HG02981 (cell line): Measurements from ENCODE around the gene FLOT2.

Experiments
- ATAC-seq: cut with Tn5 transposase; IDR thresholded peaks from one replicate; pipeline ENCODE4 v1.9.1; 2021; ENCODE audit warnings: mild to moderate bottlenecking, moderate library complexity; ENCODE audit not compliant: unreplicated experiment

The FLOT2 gene

DNA sequence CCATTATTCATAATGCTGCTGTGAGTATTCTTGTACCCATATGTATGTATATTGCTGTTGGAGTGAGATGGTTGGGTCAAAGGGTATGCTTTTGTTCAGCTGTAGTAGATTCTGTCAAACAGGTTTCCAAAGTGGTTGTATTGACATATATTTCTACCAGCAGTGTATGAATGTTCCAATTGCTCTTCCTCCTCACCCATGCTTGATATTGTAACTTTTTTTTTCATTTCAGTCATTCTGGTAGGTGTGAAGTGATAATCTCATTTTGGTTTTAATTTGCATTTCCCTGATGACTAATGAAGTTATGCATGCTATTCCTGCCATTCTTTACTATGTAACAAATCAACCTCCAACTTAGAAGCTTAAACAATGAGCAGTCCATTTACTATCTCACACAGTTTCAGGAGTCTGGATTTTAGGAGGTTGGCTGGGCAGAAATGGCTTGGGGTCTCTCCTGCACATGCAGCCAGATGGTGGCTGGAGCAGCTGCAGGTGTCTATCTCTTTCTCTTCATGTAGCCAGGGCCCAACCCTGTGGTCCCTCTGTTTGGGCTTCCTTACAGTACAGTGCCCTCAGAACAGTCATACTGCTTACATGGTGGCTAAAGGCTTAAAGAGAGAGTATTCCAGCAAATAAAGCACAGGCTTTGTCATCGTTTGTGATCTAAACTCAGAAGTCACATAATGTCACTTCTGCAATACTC lies 21.5 kb downstream of the FLOT2 start:
- no peak for ATAC-seq

GRCh38 chr17:28874750-28875149 lies 22.8 kb downstream of the FLOT2 start:
- no peak for ATAC-seq

DNA sequence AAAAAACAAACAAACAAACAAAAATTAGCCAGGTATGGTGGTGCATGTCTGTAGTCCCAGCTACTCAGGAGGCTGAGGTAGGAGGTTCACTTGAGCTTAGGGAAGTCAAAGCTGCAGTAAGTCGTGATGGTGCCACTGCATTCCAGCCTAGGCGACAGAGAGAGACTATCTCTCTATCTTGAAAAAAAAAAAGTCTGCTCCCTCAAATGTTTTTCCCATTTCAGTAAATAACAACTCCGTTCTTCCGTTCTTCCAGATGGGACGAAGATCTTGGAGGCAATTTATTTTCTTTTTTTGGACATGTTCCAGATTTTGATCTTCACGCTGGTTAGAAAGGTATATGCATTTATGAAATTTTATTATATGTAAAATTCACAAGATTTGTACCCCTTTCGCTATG lies 23.7 kb downstream of the FLOT2 start:
- ATAC-seq = no peak

DNA sequence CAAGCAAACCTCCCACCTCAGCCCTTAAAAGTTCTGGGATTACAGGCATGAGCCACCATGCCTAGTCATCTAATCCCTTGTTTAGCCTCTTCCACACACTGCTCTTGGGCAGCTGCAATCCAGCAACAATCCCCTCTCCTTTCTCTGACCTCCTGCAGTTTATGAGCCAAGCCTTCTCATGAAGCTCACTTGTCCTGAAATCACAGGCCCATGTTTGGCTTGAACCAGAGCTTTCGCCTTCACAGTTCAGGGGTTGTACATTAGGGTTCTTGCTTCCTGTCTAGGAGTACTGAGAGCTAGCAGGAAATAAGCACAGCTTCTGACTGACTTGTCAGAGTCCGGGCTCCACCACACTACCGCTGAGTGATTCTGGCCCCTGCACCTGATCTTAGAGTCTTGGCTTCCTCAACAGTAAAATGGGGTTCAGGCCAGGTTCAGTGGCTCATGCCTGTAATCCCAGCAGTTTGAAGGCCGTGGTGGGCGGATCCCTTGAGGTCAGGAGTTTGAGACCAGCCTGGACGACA lies 26.4 kb downstream of the FLOT2 start:
- ATAC-seq = peak; percentile 91

- ATAC-seq = no peak
Measured at GRCh38 chr17:28867276-28867675, 30.3 kb downstream of the FLOT2 start.

- no peak for ATAC-seq
Measured at GRCh38 chr17:28865946-28866752, 31.4 kb downstream of the FLOT2 start.

DNA sequence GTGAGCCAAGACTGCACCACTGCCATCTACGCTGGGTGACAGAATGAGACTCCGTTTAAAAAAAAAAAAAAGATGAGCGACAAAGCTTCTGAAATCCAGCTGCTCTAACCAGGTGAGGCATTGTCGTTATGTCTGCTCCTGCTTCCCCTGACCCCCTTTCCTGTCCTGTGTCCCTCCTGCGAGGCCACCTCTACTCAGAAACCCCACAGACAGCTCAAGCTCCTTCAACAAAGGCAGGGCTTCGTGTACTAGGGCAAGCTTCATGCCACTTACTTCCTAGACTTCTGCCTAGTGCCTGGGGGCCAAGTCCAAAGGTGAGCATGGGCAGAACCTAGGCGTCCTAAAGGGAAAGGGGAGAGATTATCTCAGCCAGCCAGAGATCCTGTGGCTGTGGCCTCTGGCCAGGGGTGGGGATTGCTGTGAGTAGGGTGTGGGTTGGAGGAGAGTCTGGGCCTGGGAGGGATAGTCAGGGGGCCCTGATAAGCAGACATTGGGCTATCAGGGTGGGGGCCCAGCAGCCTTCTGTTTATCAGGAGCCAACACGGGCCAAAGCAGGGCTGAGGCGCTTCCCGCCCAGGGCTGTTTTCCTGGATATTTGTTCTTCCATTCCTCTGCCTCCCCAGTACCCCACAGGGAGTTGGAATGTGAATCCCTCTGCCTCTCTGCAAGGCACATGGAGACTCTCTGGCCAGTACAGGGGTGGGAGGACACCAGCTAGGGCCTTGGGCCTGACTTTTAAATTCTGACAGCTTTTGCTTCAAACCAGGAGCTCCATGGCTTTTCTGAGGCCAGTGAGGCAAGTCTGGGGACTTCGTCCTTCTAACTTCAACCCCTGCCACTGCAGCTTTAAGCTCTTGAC lies 32.3 kb downstream of the FLOT2 start:
- ATAC-seq = no peak

- no peak for ATAC-seq
Measured at GRCh38 chr17:28863953-28864352, 33.6 kb downstream of the FLOT2 start.

GRCh38 chr17:28862561-28862960 lies 35.0 kb downstream of the FLOT2 start:
- no peak for ATAC-seq

GRCh38 chr17:28861393-28862203 lies 35.9 kb downstream of the FLOT2 start:
- no peak for ATAC-seq

DNA sequence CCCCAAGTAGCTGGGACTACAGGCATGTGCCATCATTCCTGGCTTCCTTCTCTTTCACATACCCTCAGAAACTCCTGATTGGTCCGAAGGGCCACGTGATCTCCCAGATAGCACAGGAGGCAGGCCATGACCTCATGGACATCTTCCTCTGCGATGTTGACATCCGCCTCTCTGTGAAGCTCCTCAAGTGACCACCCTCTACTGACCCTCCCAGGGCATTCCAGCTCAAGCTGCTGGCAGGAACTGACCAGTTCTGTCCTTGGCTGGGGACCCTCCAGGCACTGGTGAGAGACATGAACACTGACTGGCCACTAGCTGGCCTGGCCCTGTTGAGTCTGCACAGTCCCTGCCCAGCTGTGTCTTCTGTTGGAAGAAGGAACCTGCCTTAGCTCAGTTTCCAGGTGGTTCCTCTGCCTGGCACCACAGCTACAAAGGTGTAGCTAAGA lies 37.1 kb downstream of the FLOT2 start:
- no peak for ATAC-seq

DNA sequence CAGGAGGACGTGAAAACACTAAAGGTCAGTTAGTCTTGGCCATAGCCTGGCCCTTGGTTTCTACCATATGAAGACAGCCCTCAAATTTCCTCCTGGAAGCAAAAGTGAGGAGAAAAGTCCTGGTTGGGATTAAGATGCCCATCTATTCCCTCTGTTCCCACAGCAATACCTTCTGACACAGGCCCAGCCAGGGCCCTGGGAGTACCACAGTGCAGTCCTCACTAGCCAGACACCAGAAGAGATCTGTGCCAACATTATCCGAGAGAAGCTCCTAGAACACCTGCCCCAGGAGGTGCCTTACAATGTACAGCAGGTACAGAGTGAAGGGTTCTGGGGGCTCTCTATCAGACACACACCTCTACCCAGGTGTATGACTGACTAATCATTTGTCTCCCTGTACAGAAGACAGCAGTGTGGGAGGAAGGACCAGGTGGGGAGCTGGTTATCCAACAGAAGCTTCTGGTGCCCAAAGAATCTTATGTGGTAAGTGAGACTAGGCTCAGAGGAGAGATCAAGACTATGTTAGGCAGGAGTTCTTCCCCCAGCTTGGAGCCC lies 38.7 kb downstream of the FLOT2 start:
- ATAC-seq = no peak

DNA sequence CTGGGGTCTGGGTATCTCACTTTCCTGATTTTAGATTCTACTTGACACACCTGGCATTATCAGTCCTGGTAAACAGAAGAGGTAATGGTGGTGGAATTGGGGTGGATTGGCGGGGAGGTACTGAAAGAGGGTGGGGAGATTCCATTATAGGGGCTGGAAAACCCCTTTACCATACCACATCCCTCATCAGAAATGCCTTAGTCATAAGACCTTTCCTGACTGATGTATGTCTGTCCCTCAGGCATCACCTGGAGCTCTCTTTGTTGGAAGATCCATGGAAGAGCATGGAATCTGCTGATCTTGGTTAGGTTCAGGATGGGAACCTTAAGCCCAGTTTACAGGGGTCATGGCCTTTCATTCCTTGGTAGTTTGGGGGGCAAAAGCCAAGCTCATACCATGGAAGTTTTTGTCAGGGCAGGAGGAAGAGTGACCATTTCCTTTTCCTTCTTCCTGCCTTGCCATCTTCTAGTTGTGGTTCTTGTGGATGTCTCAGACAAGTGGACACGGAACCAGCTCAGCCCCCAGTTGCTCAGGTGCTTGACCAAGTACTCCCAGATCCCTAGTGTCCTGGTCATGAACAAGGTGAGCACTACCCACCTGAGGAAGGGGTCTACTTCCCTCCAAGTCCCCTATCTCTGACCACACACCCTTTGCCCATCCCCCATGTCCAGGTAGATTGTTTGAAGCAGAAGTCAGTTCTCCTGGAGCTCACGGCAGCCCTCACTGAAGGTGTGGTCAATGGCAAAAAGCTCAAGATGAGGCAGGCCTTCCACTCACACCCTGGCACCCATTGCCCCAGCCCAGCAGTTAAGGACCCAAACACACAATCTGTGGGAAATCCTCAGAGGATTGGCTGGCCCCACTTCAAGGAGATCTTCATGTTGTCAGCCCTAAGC lies 39.4 kb downstream of the FLOT2 start:
- no peak for ATAC-seq

DNA sequence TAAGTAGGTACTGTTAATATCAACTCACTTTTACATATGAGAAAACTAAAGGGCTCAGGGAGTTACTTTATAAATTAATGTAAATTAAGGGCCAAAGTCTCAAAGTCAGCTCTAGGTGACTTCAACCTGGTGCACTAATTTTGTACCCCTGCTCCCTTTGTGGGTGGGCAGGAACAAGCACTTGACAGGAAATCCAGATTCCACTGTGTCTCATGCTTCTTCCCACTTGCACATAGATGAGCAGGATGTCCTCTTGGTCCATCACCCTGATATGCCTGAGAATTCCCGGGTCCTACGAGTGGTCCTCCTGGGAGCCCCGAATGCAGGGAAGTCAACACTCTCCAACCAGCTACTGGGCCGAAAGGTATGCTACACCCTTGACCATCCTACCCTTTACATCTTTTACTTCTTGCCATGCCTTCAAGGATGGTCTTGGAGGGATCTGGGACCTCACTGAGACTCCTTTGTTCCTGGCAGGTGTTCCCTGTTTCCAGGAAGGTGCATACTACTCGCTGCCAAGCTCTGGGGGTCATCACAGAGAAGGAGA lies 41.4 kb downstream of the FLOT2 start:
- no peak for ATAC-seq

GRCh38 chr17:28855336-28855679 lies 42.2 kb downstream of the FLOT2 start:
- ATAC-seq = no peak

GRCh38 chr17:28854457-28855335 lies 42.8 kb downstream of the FLOT2 start, which contains the start of gene ERAL1:
Gene ERAL1 (plus strand): TSS chr17:28855016. CDS start chr17:28855035, 19 bp downstream.
- peak; percentile 96 for ATAC-seq

DNA sequence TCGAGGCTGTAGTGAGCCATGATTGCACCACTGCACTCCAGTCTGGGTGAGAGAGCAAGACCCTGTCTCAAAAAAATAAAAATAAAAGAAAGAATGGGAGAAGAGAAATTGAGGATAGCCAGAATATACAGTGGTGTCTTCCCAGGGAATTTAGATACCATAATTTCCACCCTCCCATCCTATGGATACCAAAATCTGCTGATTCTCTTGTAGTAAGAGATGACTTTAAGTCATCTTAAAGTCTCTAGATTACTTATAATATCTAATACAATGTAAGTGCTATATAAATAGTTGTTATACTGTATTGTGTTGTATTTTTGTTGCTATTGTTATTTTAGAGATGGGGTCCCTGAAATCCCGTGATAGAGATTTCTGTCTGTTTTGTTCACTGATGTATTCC lies 44.2 kb downstream of the FLOT2 start:
- ATAC-seq = no peak

GRCh38 chr17:28849281-28849680 lies 48.3 kb downstream of the FLOT2 start:
- no peak for ATAC-seq
